H1 (cell line): ENCODE data around the gene SMIM9. TPM values are rescaled to one million over a fixed set of nuclear protein-coding genes. Genes with fewer than 3 reads are reported as not detected.

Experiments used
- CTCF ChIA-PET: fragments of 300-600 bp; sonication (Branson Sonifier 250); formaldehyde crosslinking; loops from one replicate; lab custom pipeline; 2021; ENCODE audit not compliant: partially characterized antibody; lab: Charles Lee
- POLR2A ChIA-PET: fragments of 300-600 bp; sonication (Branson Sonifier 250); formaldehyde crosslinking; loops from one replicate; lab custom pipeline; 2021; ENCODE audit warnings: inconsistent platforms; ENCODE audit not compliant: partially characterized antibody; lab: Charles Lee
- DNase-seq, 2 experiments: peaks; one replicate each; pipeline versions ENCODE4 v3.0.0 to v3.0.0-alpha.2; 2010 to 2022; ENCODE audit warnings: low spot score in 2 of 2, low read depth in 1 of 2, mixed read lengths in 1 of 2
- FAIRE-seq: peaks from 2 replicates; lab custom pipeline; 2011; peaks lifted over from hg19 to GRCh38; lab: Jason Lieb, UNC
- H2AFZ ChIP-seq: 2 replicates; pipeline ENCODE4 v1.8.1; 2012; ENCODE audit warnings: low read length, inconsistent platforms
- H2AK5ac ChIP-seq: 2 replicates; pipeline ENCODE4 v1.6.1; 2013; ENCODE audit warnings: low read depth, low read length
- H2BK120ac ChIP-seq: replicated peaks from 2 replicates; pipeline ENCODE3; 2013; ENCODE audit warnings: low read depth, low read length, inconsistent platforms
- H2BK12ac ChIP-seq: 2 replicates; pipeline ENCODE4 v1.6.1; 2013; ENCODE audit warnings: low read depth, low read length
- H2BK15ac ChIP-seq: 2 replicates; pipeline ENCODE4 v1.6.1; 2013; ENCODE audit warnings: low read length
- H2BK20ac ChIP-seq: 2 replicates; pipeline ENCODE4 v1.6.1; 2013; ENCODE audit warnings: low read length
- H2BK5ac ChIP-seq: 2 replicates; pipeline ENCODE4 v1.6.1; 2013; ENCODE audit warnings: low read depth, low read length
- H3K14ac ChIP-seq: 2 replicates; pipeline ENCODE4 v1.6.1; 2013; ENCODE audit warnings: inconsistent platforms; ENCODE audit not compliant: insufficient read length
- H3K18ac ChIP-seq: 2 replicates; pipeline ENCODE4 v1.6.1; 2013; ENCODE audit warnings: low read length; ENCODE audit errors: extremely low read depth
- H3K23ac ChIP-seq: 2 replicates; pipeline ENCODE4 v1.6.1; 2013; ENCODE audit warnings: inconsistent platforms; ENCODE audit not compliant: insufficient read length
- H3K23me2 ChIP-seq: 2 replicates; pipeline ENCODE4 v1.6.1; 2013; ENCODE audit warnings: low read depth, low read length
- H3K27ac ChIP-seq: 2 replicates; pipeline ENCODE4 v1.6.1; 2011; ENCODE audit warnings: low read depth, low read length, inconsistent platforms
- H3K27me3 ChIP-seq, 4 experiments: replicated peaks in 1 of 4; 1 replicate in 1 of 4; 2 replicates in 3 of 4; pipeline versions ENCODE4 v1.6.1 to v1.8.1; 2011 to 2013; ENCODE audit warnings: low read length in 3 of 4, mild to moderate bottlenecking in 3 of 4, inconsistent platforms in 2 of 4, mixed read lengths in 2 of 4, moderate library complexity in 1 of 4; ENCODE audit not compliant: control insufficient read depth in 3 of 4, insufficient read depth in 3 of 4; ENCODE audit errors: extremely low read depth in 1 of 4
- H3K36me3 ChIP-seq, 4 experiments: 2 replicates each; pipeline versions ENCODE4 v1.6.1 to v1.8.1; 2011 to 2013; ENCODE audit warnings: mild to moderate bottlenecking in 4 of 4, low read length in 3 of 4, moderate library complexity in 2 of 4, control low read depth in 1 of 4, inconsistent platforms in 1 of 4; ENCODE audit not compliant: insufficient read depth in 4 of 4, control insufficient read depth in 2 of 4
- H3K4ac ChIP-seq: replicated peaks from 2 replicates; pipeline ENCODE3; 2013; ENCODE audit warnings: low read length, low read depth, mixed read lengths, inconsistent platforms; ENCODE audit not compliant: insufficient read length
- H3K4me1 ChIP-seq, 4 experiments: replicated peaks in 1 of 4; 1 replicate in 1 of 4; 2 replicates in 3 of 4; pipeline versions ENCODE4 v1.6.1 to v1.8.1; 2011 to 2013; ENCODE audit warnings: low read length in 3 of 4, inconsistent platforms in 2 of 4, mixed read lengths in 1 of 4; ENCODE audit not compliant: insufficient read depth in 4 of 4, control insufficient read depth in 3 of 4
- H3K4me2 ChIP-seq, 2 experiments: 2 replicates each; pipeline versions ENCODE4 v1.6.1 to v1.8.1; 2011 to 2013; ENCODE audit warnings: low read depth in 2 of 2, low read length in 2 of 2, control low read depth in 1 of 2, inconsistent platforms in 1 of 2, mild to moderate bottlenecking in 1 of 2; ENCODE audit not compliant: insufficient read depth in 1 of 2
- H3K4me3 ChIP-seq, 4 experiments: fragments of 200-600, 300-600 bp in 1 of 4; sonication (generic), shearing (Covaris generic), sonication (Bioruptor Twin) in 1 of 4; 2 replicates each; pipeline versions ENCODE4 v1.5.1 to v1.8.1; 2011 to 2016; ENCODE audit warnings: low read length in 4 of 4, low read depth in 3 of 4, control low read depth in 2 of 4, inconsistent platforms in 2 of 4, mild to moderate bottlenecking in 2 of 4, mixed read lengths in 1 of 4, moderate library complexity in 1 of 4; ENCODE audit not compliant: insufficient read depth in 2 of 4; ENCODE audit errors: extremely low read depth in 1 of 4
- H3K56ac ChIP-seq: replicated peaks from 2 replicates; pipeline ENCODE3; 2013; ENCODE audit warnings: low read depth, mild to moderate bottlenecking, mixed read lengths, low read length, inconsistent platforms; ENCODE audit not compliant: insufficient read length
- H3K79me1 ChIP-seq: 2 replicates; pipeline ENCODE4 v1.6.1; 2013; ENCODE audit warnings: low read depth, low read length, control low read depth
- H3K79me2 ChIP-seq, 2 experiments: 2 replicates each; pipeline versions ENCODE4 v1.6.1 to v1.8.1; 2012 to 2013; ENCODE audit warnings: low read length in 2 of 2, mild to moderate bottlenecking in 2 of 2, inconsistent platforms in 1 of 2; ENCODE audit not compliant: insufficient read depth in 2 of 2, control insufficient read depth in 1 of 2
- H3K9ac ChIP-seq, 4 experiments: replicated peaks in 1 of 4; 1 replicate in 1 of 4; 2 replicates in 3 of 4; pipeline versions ENCODE4 v1.6.1 to v1.8.1; 2011 to 2013; ENCODE audit warnings: low read depth in 3 of 4, low read length in 3 of 4, control low read depth in 2 of 4, mild to moderate bottlenecking in 2 of 4, moderate library complexity in 2 of 4, inconsistent platforms in 1 of 4; ENCODE audit errors: extremely low read depth in 1 of 4
- H3K9me3 ChIP-seq, 2 experiments: 2 replicates each; pipeline versions ENCODE4 v1.6.1 to v1.8.1; 2012 to 2013; ENCODE audit warnings: mild to moderate bottlenecking in 2 of 2, moderate library complexity in 2 of 2, control low read depth in 1 of 2, inconsistent platforms in 1 of 2, low read depth in 1 of 2, low read length in 1 of 2, mixed read lengths in 1 of 2; ENCODE audit not compliant: insufficient read depth in 2 of 2
- H4K20me1 ChIP-seq, 2 experiments: replicated peaks in 1 of 2; 2 replicates each; pipeline versions ENCODE3 to v1.8.1; 2011 to 2013; ENCODE audit warnings: inconsistent platforms in 2 of 2, low read length in 2 of 2, mild to moderate bottlenecking in 1 of 2; ENCODE audit not compliant: insufficient read depth in 2 of 2, control insufficient read depth in 1 of 2
- H4K5ac ChIP-seq: 2 replicates; pipeline ENCODE4 v1.6.1; 2013; ENCODE audit warnings: low read length, low read depth, mixed read lengths, inconsistent platforms; ENCODE audit not compliant: insufficient read length
- H4K8ac ChIP-seq: 2 replicates; pipeline ENCODE4 v1.8.0; 2013; ENCODE audit warnings: mild to moderate bottlenecking, moderate library complexity, low read length, inconsistent platforms; ENCODE audit not compliant: insufficient read depth; ENCODE audit errors: extremely low read depth
- H4K91ac ChIP-seq: replicated peaks from 2 replicates; pipeline ENCODE3; 2013; ENCODE audit warnings: low read length, mixed read lengths, inconsistent platforms; ENCODE audit not compliant: insufficient read length
- RFX5 ChIP-seq: IDR thresholded peaks from 2 replicates; pipeline ENCODE4 v1.6.1; 2011; ENCODE audit warnings: low read depth, low read length, improper control_type of control experiment, borderline replicate concordance
- whole genome bisulfite sequencing, 2 experiments: shearing (Covaris generic) in 1 of 2; methylation state at CpG; one replicate each; pipeline versions ENCODE4 v1.1.6 to v1.1.7; 2013 to 2015; ENCODE audit warnings: low lambda C conversion rate in 2 of 2, mixed read lengths in 2 of 2, inconsistent platforms in 1 of 2, low coverage in 1 of 2, missing lambda C conversion rate in 1 of 2; ENCODE audit not compliant: insufficient replicate concordance in 2 of 2, insufficient coverage in 1 of 2, insufficient read length in 1 of 2; ENCODE audit errors: extremely low coverage in 1 of 2, missing lambda C conversion rate in 1 of 2; 5-methylcytosine and 5-hydroxymethylcytosine counted together
- polyA plus RNA-seq, 7 experiments: library from polyadenylated mRNA; depleted of rRNA in 3 of 7; stranded (reverse) in 5 of 7; unstranded in 2 of 7; fragments of >200 nt in 5 of 7; fragments of 200-250 nt in 2 of 7; gene quantifications; 1 replicate in 5 of 7; 2 replicates in 1 of 7; 4 replicates in 1 of 7; pipeline versions ENCODE4 v1.2.1 to v1.2.3, GENCODE V29; 2011 to 2013; ENCODE audit warnings: missing spikeins in 2 of 7, mixed read lengths in 2 of 7
- total RNA-seq: library from RNA; stranded (reverse); fragmentation: NEBNext Ultra II Directional; extraction: Animal tissue kit (Norgen Biotek cat#: 25700); gene quantifications from 2 replicates; pipeline ENCODE4 v1.2.1, GENCODE V29; 2021
- TF ChIP-seq, protein P1 (sequence below): IDR thresholded peaks from 2 replicates; pipeline ENCODE4 v1.6.1; 2012; ENCODE audit warnings: inconsistent platforms
- TF ChIP-seq, protein P2 (sequence below): IDR thresholded peaks from 2 replicates; pipeline ENCODE4 v1.6.1; 2012; ENCODE audit warnings: inconsistent platforms

Gene SMIM9
- total and polyA plus RNA-seq, 2 of the 8 experiments (the other 6 are each of a cell fraction or from before 2014, with no cell fraction given) = not detected

DNA sequence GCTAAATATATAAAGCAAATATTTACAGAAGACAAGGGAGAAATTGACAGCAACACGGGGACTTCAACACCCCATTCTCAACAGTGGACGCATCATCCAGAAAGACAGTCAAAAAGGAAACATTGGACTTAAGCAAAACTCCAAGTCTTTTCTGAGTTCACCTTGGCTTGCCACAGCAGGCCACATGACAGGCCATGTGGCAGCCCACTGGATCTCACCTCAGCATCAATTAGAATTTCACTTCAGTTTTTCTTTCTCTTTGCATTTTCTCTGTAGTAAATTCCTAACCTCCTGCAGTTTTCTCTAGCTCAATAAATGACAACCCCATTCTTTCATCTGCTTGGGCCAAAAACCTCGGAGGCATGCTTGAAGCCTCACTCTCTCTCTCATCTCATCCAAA, 12.4 kb downstream of the SMIM9 start:
- Histone ChIP-seq H3K23ac (no peak overlapping the region), H3K4me3 (no peak overlapping the region), H2BK20ac (no peak overlapping the region), H3K27me3 (no peaks in the 10 kb centered on the region), H3K79me2 (no peaks in the 10 kb centered on the region), H3K27ac (no peak overlapping the region), H2BK12ac (no peak overlapping the region), H3K4me1 (peaks cover 0 to 7% (median 3%) of the 10 kb centered on the region in 4 experiments; a peak in 3 of 7 replicates), H2BK5ac (peak overlapping the region; percentile 87; the same call in 1 of the 2 replicates), H3K9me3 (peaks cover 0 to 4% of the 10 kb centered on the region in 2 experiments; a peak in 2 of 4 replicates), H3K56ac (no peak overlapping the region), H4K20me1 (no peaks in the 10 kb centered on the region), H2AFZ (no peak overlapping the region), H3K79me1 (no peaks in the 10 kb centered on the region), H3K9ac (no peak overlapping the region), H4K91ac (peak overlapping the region; percentile 74), H2AK5ac (no peak overlapping the region), H2BK15ac (no peak overlapping the region), H2BK120ac (no peak overlapping the region), H3K4me2 (peak overlapping the region; percentile 21 to 44; a peak in 3 of 4 replicates), H4K8ac (no peak overlapping the region), H4K5ac (peak overlapping the region; percentile 21), H3K23me2 (no peaks in the 10 kb centered on the region), H3K4ac (no peak overlapping the region), H3K18ac (no peak overlapping the region), H3K36me3 (peaks cover 0 to 2% (median 0%) of the 10 kb centered on the region in 4 experiments; a peak in 1 of 8 replicates), H3K14ac (no peak overlapping the region)
- ChIA-PET CTCF (no interaction called here), POLR2A (interaction anchor here (1.0 kb wide), 1 partner anchor 46 kb away, joined by 3 read pairs; no protein-coding TSS in a partner anchor)
- DNase-seq = no peak
- TF ChIP-seq, protein P1, sequence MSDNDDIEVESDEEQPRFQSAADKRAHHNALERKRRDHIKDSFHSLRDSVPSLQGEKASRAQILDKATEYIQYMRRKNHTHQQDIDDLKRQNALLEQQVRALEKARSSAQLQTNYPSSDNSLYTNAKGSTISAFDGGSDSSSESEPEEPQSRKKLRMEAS = peak; percentile 56
- no peak for TF ChIP-seq RFX5
- TF ChIP-seq, protein P2, sequence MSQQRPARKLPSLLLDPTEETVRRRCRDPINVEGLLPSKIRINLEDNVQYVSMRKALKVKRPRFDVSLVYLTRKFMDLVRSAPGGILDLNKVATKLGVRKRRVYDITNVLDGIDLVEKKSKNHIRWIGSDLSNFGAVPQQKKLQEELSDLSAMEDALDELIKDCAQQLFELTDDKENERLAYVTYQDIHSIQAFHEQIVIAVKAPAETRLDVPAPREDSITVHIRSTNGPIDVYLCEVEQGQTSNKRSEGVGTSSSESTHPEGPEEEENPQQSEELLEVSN = peak; percentile 33; the same call in 1 of the 2 replicates
- 64% methylated on average over 3 of the region's 3 CpGs; no CpG with 5 or more reads in 1 of the 2 experiments for WGBS, 2 experiments
- peak; percentile 94 for FAIRE-seq
